Esophagus squamous epithelium (tissue), 4 donors: Measurements from ENCODE around the gene MYLK2.

Source experiments
- POLR2A ChIP-seq, 4 donors: fragments of 450-650 bp; IDR thresholded peaks; one replicate each; pipeline ENCODE4 v1.6.1; 2017; ENCODE audit warnings: antibody characterized with exemption in 4 of 4, mild to moderate bottlenecking in 4 of 4, moderate library complexity in 3 of 4
- TF ChIP-seq, protein P1 (sequence below), 6 experiments: fragments of 450-650 bp in 4 of 6; fragments of 200-600 bp in 2 of 6; sonication (generic) in 2 of 6; IDR thresholded peaks; one replicate each; pipeline ENCODE4 v1.5.1; 2016 to 2019; ENCODE audit warnings: antibody characterized with exemption in 6 of 6, mild to moderate bottlenecking in 4 of 6, moderate library complexity in 4 of 6

GRCh38 chr20:31866221-31866620, 47.1 kb downstream of the MYLK2 start:
- TF ChIP-seq, protein P1, sequence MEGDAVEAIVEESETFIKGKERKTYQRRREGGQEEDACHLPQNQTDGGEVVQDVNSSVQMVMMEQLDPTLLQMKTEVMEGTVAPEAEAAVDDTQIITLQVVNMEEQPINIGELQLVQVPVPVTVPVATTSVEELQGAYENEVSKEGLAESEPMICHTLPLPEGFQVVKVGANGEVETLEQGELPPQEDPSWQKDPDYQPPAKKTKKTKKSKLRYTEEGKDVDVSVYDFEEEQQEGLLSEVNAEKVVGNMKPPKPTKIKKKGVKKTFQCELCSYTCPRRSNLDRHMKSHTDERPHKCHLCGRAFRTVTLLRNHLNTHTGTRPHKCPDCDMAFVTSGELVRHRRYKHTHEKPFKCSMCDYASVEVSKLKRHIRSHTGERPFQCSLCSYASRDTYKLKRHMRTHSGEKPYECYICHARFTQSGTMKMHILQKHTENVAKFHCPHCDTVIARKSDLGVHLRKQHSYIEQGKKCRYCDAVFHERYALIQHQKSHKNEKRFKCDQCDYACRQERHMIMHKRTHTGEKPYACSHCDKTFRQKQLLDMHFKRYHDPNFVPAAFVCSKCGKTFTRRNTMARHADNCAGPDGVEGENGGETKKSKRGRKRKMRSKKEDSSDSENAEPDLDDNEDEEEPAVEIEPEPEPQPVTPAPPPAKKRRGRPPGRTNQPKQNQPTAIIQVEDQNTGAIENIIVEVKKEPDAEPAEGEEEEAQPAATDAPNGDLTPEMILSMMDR (IDR thresholded peaks at IDR 0.05), result no peak
- TF ChIP-seq POLR2A (IDR thresholded peaks at IDR 0.05), result no peak
